D721Med (cell line): Measurements from ENCODE around the gene RPL36.

Experiments used
- DNase-seq: peaks from one replicate; pipeline ENCODE4 v3.0.0; 2011; ENCODE audit warnings: low spot score; ENCODE audit not compliant: insufficient read length
- FAIRE-seq: peaks from 2 replicates; lab custom pipeline; 2011; peaks lifted over from hg19 to GRCh38; lab: Jason Lieb, UNC
- CTCF ChIP-seq: IDR thresholded peaks from 2 replicates; pipeline ENCODE4 v1.5.1; 2012; ENCODE audit warnings: mild to moderate bottlenecking, control low read depth; ENCODE audit not compliant: insufficient read depth; ENCODE audit errors: missing control alignments

RPL36 gene

GRCh38 chr19:5694956-5695648 lies 5.0 kb downstream of the RPL36 start:
- TF ChIP-seq CTCF, result no peak
- FAIRE-seq (no peak), DNase-seq (no peak)

GRCh38 chr19:5695649-5696195 lies 5.6 kb downstream of the RPL36 start:
- no peak for TF ChIP-seq CTCF
- FAIRE-seq (no peak), DNase-seq (no peak)

- DNase-seq (no peak), FAIRE-seq (no peak)
- TF ChIP-seq CTCF, result no peak
These were observed 6.3 kb downstream of the RPL36 start for GRCh38 chr19:5696196-5697021.

GRCh38 chr19:5697022-5697889 lies 7.2 kb downstream of the RPL36 start:
- DNase-seq (no peak), FAIRE-seq (no peak)
- TF ChIP-seq CTCF, result no peak

- no peak for FAIRE-seq
- no peak for TF ChIP-seq CTCF
- DNase-seq, result no peak
These were observed 8.0 kb downstream of the RPL36 start for GRCh38 chr19:5697890-5698634.
